WI38 (cell line): Measurements from ENCODE around the gene ITPKA.

ENCODE experiments used
- H3K4me3 ChIP-seq: 2 replicates; pipeline ENCODE4 v1.5.1; 2011; ENCODE audit warnings: low read depth, mild to moderate bottlenecking, control low read depth, low read length
- CTCF ChIP-seq: IDR thresholded peaks from 2 replicates; pipeline ENCODE4 v1.5.1; 2012; ENCODE audit warnings: low read depth, mild to moderate bottlenecking, control low read depth, low read length

ITPKA gene

GRCh38 chr15:41483519-41483918 lies 10.2 kb upstream of the ITPKA start:
- no peak for TF ChIP-seq CTCF
- H3K4me3 ChIP-seq: no peak overlapping the region

- no peak for TF ChIP-seq CTCF
- H3K4me3 ChIP-seq: no peak overlapping the region
Observed at GRCh38 chr15:41484937-41485625, 8.6 kb upstream of the ITPKA start.

- H3K4me3 ChIP-seq: no peak overlapping the region
- no peak for TF ChIP-seq CTCF
Observed at GRCh38 chr15:41486286-41486685, 7.4 kb upstream of the ITPKA start.

GRCh38 chr15:41487381-41487780 lies 6.3 kb upstream of the ITPKA start:
- no peak overlapping the region for H3K4me3 ChIP-seq
- no peak for TF ChIP-seq CTCF

GRCh38 chr15:41487802-41488201 lies 5.9 kb upstream of the ITPKA start:
- no peak overlapping the region for H3K4me3 ChIP-seq
- no peak for TF ChIP-seq CTCF

GRCh38 chr15:41489641-41490040 lies 4.0 kb upstream of the ITPKA start:
- no peak for TF ChIP-seq CTCF
- H3K4me3 ChIP-seq: no peak overlapping the region

- no peak overlapping the region for H3K4me3 ChIP-seq
- TF ChIP-seq CTCF: no peak
Observed at GRCh38 chr15:41490355-41490754, 3.3 kb upstream of the ITPKA start.
